MM.1S (cell line): ENCODE results near the gene SOHLH2.

Experiments used
- DNase-seq: peaks from one replicate; pipeline ENCODE4 v3.0.0-alpha.2; 2015
- H2AFZ ChIP-seq: fragments of 300-600 bp; sonication (generic); 2 replicates; pipeline ENCODE4 v1.6.0; 2016; ENCODE audit warnings: antibody characterized with exemption, low read length
- H3F3A ChIP-seq: fragments of 300-600 bp; sonication (generic); 2 replicates; pipeline ENCODE4 v1.6.1; 2016; ENCODE audit warnings: mild to moderate bottlenecking, antibody characterized with exemption, low read length, moderate library complexity, mixed read lengths; ENCODE audit not compliant: insufficient read depth
- H3K27ac ChIP-seq: fragments of 300-600 bp; sonication (generic); 2 replicates; pipeline ENCODE4 v1.5.1; 2016; ENCODE audit warnings: mild to moderate bottlenecking, low read length
- H3K27me3 ChIP-seq: fragments of 300-600 bp; sonication (generic); replicated peaks from 2 replicates; pipeline ENCODE4 v1.6.0; 2016; ENCODE audit warnings: low read length; ENCODE audit not compliant: insufficient read depth
- H3K36me3 ChIP-seq: fragments of 300-600 bp; sonication (generic); replicated peaks from 2 replicates; pipeline ENCODE4 v1.6.1; 2016; ENCODE audit warnings: mild to moderate bottlenecking, low read length, mixed read lengths; ENCODE audit not compliant: insufficient read depth
- H3K4me1 ChIP-seq: fragments of 300-600 bp; sonication (generic); 2 replicates; pipeline ENCODE4 v1.6.1; 2016; ENCODE audit warnings: low read length, mixed read lengths
- H3K4me2 ChIP-seq: fragments of 300-600 bp; sonication (generic); 2 replicates; pipeline ENCODE4 v1.6.0; 2016; ENCODE audit warnings: low read depth, low read length
- H3K4me3 ChIP-seq: fragments of 300-600 bp; sonication (generic); 2 replicates; pipeline ENCODE4 v1.5.1; 2016; ENCODE audit warnings: low read length, mixed read lengths
- H3K79me2 ChIP-seq: fragments of 300-600 bp; sonication (generic); 2 replicates; pipeline ENCODE4 v1.6.1; 2016; ENCODE audit warnings: mixed run types, low read length, mixed read lengths
- H3K9ac ChIP-seq: fragments of 300-600 bp; sonication (generic); 2 replicates; pipeline ENCODE4 v1.6.1; 2016; ENCODE audit warnings: low read length, mixed read lengths
- H3K9me2 ChIP-seq: fragments of 300-600 bp; sonication (generic); replicated peaks from 2 replicates; pipeline ENCODE4 v1.6.1; 2016; ENCODE audit warnings: mild to moderate bottlenecking, low read length, mixed read lengths; ENCODE audit not compliant: insufficient read depth
- H3K9me3 ChIP-seq: fragments of 300-600 bp; sonication (generic); replicated peaks from 2 replicates; pipeline ENCODE4 v1.6.1; 2016; ENCODE audit warnings: mild to moderate bottlenecking, low read length, mixed read lengths; ENCODE audit not compliant: insufficient read depth
- H4K20me1 ChIP-seq: fragments of 300-600 bp; sonication (generic); 2 replicates; pipeline ENCODE4 v1.6.1; 2016; ENCODE audit warnings: mild to moderate bottlenecking, low read length, moderate library complexity, mixed read lengths; ENCODE audit not compliant: insufficient read depth
- EZH2 ChIP-seq: fragments of 300-600 bp; sonication (generic); optimal IDR thresholded peaks from 2 replicates; pipeline ENCODE3; 2017; ENCODE audit warnings: low read depth, mild to moderate bottlenecking, antibody characterized with exemption, low read length, mixed read lengths
- EZH2phosphoT487 ChIP-seq: fragments of 300-600 bp; sonication (generic); IDR thresholded peaks from 2 replicates; pipeline ENCODE4 v1.6.1; 2018; ENCODE audit warnings: antibody characterized with exemption, low read length
- TF ChIP-seq, protein P1 (sequence below): fragments of 300-600 bp; sonication (generic); IDR thresholded peaks from 2 replicates; pipeline ENCODE4 v1.5.1; 2016; ENCODE audit warnings: antibody characterized with exemption, low read length, mixed read lengths

Gene SOHLH2, protein sequence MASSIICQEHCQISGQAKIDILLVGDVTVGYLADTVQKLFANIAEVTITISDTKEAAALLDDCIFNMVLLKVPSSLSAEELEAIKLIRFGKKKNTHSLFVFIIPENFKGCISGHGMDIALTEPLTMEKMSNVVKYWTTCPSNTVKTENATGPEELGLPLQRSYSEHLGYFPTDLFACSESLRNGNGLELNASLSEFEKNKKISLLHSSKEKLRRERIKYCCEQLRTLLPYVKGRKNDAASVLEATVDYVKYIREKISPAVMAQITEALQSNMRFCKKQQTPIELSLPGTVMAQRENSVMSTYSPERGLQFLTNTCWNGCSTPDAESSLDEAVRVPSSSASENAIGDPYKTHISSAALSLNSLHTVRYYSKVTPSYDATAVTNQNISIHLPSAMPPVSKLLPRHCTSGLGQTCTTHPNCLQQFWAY

DNA sequence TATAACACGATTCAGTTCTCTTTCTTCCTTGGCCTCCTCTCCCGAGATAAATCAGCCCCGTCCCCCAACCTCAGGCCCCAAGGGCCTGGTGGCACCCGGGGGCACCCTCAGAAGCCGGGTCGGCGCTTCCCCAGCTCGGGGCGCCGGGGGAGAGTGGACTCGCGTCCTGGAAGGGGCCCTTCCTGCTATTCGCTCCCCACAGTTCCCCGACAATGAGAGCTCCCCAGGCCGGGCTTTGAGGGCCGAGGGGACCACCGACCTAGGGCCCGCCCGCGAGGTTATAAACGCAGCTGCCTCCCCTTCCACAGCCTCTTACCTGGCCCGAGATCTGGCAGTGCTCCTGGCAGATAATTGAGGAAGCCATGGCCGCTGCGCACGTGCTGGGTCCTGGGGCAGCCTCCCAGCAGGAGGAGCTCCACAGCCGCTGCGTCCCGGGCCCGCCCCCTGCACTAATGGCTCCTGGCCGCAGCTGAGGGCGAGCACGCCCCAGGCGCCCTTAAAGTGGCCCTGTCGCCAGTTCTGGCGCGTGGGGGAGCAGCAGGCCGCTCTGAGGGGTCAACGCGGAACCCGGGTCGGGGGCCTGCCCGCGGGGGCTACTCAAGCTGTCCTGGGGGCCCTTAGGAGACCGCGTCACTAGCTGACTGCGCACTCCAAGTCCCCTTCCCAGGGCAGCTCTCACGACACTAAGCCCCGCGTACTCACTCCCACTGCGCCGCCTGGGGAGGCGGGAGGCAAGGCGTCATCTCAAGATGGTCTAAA, at the start of gene SOHLH2:
TSS of gene SOHLH2 (minus strand) at position 394 of the 759 bp plus-strand sequence. CDS start at position 364, 30 bp downstream.
- no peak for DNase-seq
- TF ChIP-seq, protein P1, sequence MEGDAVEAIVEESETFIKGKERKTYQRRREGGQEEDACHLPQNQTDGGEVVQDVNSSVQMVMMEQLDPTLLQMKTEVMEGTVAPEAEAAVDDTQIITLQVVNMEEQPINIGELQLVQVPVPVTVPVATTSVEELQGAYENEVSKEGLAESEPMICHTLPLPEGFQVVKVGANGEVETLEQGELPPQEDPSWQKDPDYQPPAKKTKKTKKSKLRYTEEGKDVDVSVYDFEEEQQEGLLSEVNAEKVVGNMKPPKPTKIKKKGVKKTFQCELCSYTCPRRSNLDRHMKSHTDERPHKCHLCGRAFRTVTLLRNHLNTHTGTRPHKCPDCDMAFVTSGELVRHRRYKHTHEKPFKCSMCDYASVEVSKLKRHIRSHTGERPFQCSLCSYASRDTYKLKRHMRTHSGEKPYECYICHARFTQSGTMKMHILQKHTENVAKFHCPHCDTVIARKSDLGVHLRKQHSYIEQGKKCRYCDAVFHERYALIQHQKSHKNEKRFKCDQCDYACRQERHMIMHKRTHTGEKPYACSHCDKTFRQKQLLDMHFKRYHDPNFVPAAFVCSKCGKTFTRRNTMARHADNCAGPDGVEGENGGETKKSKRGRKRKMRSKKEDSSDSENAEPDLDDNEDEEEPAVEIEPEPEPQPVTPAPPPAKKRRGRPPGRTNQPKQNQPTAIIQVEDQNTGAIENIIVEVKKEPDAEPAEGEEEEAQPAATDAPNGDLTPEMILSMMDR: no peak
- TF ChIP-seq EZH2: no peak
- TF ChIP-seq EZH2phosphoT487: no peak
- H3K4me1 ChIP-seq: peaks cover 18% of the 10 kb centered on the region
- H3K36me3 ChIP-seq: no peaks in the 10 kb centered on the region
- H3F3A ChIP-seq: peaks cover 17% of the 10 kb centered on the region
- H3K27ac ChIP-seq: no peak within 1 kb of the TSS
- H3K4me2 ChIP-seq: no peak within 1 kb of the TSS
- H3K9me3 ChIP-seq: no peaks in the 10 kb centered on the region
- H3K4me3 ChIP-seq: no peak within 1 kb of the TSS
- H3K27me3 ChIP-seq: no peaks in the 10 kb centered on the region
- no peaks in the 10 kb centered on the region for H4K20me1 ChIP-seq
- no peak within 1 kb of the TSS for H2AFZ ChIP-seq
- H3K9ac ChIP-seq: no peak within 1 kb of the TSS
- H3K9me2 ChIP-seq: no peaks in the 10 kb centered on the region
- H3K79me2 ChIP-seq: no peaks in the 10 kb centered on the region

DNA sequence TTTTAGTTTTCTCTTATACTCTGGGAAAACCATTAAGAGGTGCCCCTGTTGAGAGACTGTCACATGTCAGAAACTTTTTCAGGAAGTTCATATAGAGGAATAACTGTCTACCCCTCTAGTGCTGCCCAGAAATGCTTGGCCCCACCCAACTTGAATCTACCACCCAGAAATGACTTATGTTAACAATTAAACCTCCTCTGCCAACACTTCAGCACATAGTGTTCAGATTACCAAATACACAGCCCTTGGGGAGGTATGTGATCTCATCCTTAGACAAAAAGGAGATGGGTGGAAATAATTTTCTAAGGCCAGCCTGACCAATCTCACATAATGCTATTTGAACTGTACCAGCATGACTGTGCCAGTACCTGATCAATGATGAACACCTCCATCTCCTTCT, 47.6 kb upstream of the SOHLH2 start:
- no peaks in the 10 kb centered on the region for H3F3A ChIP-seq
- no peak overlapping the region for H3K4me2 ChIP-seq
- H3K4me1 ChIP-seq: no peaks in the 10 kb centered on the region
- no peaks in the 10 kb centered on the region for H3K9me3 ChIP-seq
- H4K20me1 ChIP-seq: no peaks in the 10 kb centered on the region
- no peak for TF ChIP-seq EZH2phosphoT487
- TF ChIP-seq, protein P1: no peak
- no peak for TF ChIP-seq EZH2
- no peak overlapping the region for H2AFZ ChIP-seq
- H3K27ac ChIP-seq: no peak overlapping the region
- no peak for DNase-seq
- no peaks in the 10 kb centered on the region for H3K27me3 ChIP-seq
- no peak overlapping the region for H3K9ac ChIP-seq
- no peaks in the 10 kb centered on the region for H3K9me2 ChIP-seq
- no peak overlapping the region for H3K4me3 ChIP-seq
- no peaks in the 10 kb centered on the region for H3K36me3 ChIP-seq
- H3K79me2 ChIP-seq: no peaks in the 10 kb centered on the region

- TF ChIP-seq, protein P1: no peak
- TF ChIP-seq EZH2 (no peak), EZH2phosphoT487 (no peak)
- no peak for DNase-seq
Observed at GRCh38 chr13:36261011-36261410, 46.7 kb upstream of the SOHLH2 start.

More at GRCh38 chr13:36261011-36261410, 46.7 kb upstream of the SOHLH2 start:
- Histone ChIP-seq H3K4me2 (no peak overlapping the region), H3K27me3 (no peaks in the 10 kb centered on the region), H3K9ac (no peak overlapping the region), H2AFZ (no peak overlapping the region), H3K36me3 (no peaks in the 10 kb centered on the region), H3K4me3 (no peak overlapping the region), H3K9me2 (no peaks in the 10 kb centered on the region), H3K4me1 (no peaks in the 10 kb centered on the region), H3K9me3 (no peaks in the 10 kb centered on the region), H3F3A (no peaks in the 10 kb centered on the region), H3K79me2 (no peaks in the 10 kb centered on the region), H3K27ac (no peak overlapping the region), H4K20me1 (no peaks in the 10 kb centered on the region)
